Measurements from ENCODE around the gene DAB2IP.

DNA sequence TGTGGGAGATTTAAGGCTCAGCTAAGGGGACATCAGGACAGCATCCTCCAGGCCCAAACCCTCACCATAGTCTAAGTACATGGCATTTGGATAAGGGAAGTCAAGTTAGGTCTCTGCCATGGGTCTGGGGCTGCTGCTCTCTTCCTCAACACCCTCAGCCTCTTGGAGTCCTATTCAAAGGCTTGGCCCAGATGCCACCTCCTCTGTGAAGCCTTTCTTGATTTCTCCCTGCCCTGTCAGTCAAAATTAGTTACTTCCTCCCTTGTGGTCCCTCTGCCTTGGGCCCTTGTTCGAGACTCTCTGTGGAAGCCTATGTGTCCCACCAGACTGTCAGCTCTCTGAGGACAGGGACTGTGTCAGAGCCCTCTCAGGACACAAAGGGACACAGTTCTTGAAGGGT, 17.7 kb upstream of the DAB2IP start:
- TF ChIP-seq, protein P1, sequence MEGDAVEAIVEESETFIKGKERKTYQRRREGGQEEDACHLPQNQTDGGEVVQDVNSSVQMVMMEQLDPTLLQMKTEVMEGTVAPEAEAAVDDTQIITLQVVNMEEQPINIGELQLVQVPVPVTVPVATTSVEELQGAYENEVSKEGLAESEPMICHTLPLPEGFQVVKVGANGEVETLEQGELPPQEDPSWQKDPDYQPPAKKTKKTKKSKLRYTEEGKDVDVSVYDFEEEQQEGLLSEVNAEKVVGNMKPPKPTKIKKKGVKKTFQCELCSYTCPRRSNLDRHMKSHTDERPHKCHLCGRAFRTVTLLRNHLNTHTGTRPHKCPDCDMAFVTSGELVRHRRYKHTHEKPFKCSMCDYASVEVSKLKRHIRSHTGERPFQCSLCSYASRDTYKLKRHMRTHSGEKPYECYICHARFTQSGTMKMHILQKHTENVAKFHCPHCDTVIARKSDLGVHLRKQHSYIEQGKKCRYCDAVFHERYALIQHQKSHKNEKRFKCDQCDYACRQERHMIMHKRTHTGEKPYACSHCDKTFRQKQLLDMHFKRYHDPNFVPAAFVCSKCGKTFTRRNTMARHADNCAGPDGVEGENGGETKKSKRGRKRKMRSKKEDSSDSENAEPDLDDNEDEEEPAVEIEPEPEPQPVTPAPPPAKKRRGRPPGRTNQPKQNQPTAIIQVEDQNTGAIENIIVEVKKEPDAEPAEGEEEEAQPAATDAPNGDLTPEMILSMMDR (conservative IDR thresholded peaks at IDR 0.05), result no peak
- no peak for TF ChIP-seq EZH2 (IDR thresholded peaks at IDR 0.05; ENCODE audit: low read depth)

Data from PC-9 (cell line).